ENCODE data around the gene KHDRBS1. TPM values are rescaled to one million over a fixed set of nuclear protein-coding genes. Genes with fewer than 3 reads are reported as not detected.
A peak's percentile ranks its signal among the peaks of the same experiment; 100 is the strongest.

KHDRBS1 gene
- total and polyA plus RNA-seq, 4 experiments from 2014 or later: 70.8 to 122 (median 115) TPM

DNA sequence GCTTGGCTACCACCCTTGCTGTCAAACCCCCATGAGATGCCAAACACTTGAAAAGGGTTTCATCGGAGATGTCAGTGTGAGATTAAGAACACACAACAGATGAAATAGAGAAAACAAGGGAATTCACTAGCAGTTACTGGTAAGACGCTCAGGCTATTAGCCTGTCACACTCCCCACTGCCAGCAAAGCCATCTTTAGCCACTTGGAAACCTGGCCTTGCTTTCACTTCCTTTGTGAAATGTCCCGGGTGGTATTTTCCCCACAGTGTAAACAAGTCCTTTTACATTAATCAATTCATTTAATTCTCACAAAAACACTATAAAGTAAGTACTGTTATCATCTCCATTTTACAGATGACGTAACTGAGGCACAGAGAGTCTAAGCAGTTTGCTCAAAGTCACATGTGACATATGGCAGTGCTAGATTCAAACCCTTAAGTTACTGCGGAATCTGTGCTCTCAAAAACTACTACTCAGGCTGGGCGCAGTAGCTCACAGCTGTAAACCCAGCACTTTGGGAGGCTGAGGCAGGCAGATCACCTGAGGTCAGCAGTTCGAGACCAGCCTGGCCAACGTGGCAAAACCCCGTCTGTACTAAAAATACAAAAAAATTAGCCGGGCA, 32.7 kb upstream of the KHDRBS1 start:
- H3K27ac Mint-ChIP-seq: peak overlapping the region; percentile 68 to 95 (median 84)
- Histone ChIP-seq H3K9me3 (ENCODE audit: control insufficient read depth in 1 of 2, low read length in 2 of 2) (no peaks in the 10 kb centered on the region), H3K27ac (ENCODE audit: low read depth, low read length) (peak overlapping the region; percentile 47), H3K4me1 (ENCODE audit: insufficient read depth, low read length) (peaks cover 54% of the 10 kb centered on the region), H3K36me3 (ENCODE audit: insufficient read depth, low read length) (no peaks in the 10 kb centered on the region), H3K4me3 (ENCODE audit: low read length in 2 of 2) (no peak overlapping the region), H3K27me3 (ENCODE audit: insufficient read depth, low read length) (no peaks in the 10 kb centered on the region)
- CTCF ChIA-PET (ENCODE audit: partially characterized antibody): interaction anchor here (1.5 kb wide), 1 partner anchor 23 kb away, joined by 4 read pairs; no protein-coding TSS in a partner anchor
- POLR2A ChIA-PET (ENCODE audit: partially characterized antibody): interaction anchor here (1.4 to 5.6 kb wide), 4 partner anchors 10 to 37 kb away, joined by 3 to 40 read pairs (median 6); partner anchors contain the start of gene KHDRBS1
- H3K9me3 Mint-ChIP-seq: no peaks in the 10 kb centered on the region
- no peaks in the 10 kb centered on the region for H3K36me3 Mint-ChIP-seq
- intact Hi-C loops (cut with micrococcal nuclease): no loop called here
- no peaks in the 10 kb centered on the region for H3K27me3 Mint-ChIP-seq
- DNase-seq: no peak
- peak overlapping the region in 4 of 8 donors; percentile 17 to 87 (median 70) for H3K4me3 Mint-ChIP-seq
- H3K4me1 Mint-ChIP-seq: peaks cover 40 to 53% (median 45%) of the 10 kb centered on the region in 4 donors

DNA sequence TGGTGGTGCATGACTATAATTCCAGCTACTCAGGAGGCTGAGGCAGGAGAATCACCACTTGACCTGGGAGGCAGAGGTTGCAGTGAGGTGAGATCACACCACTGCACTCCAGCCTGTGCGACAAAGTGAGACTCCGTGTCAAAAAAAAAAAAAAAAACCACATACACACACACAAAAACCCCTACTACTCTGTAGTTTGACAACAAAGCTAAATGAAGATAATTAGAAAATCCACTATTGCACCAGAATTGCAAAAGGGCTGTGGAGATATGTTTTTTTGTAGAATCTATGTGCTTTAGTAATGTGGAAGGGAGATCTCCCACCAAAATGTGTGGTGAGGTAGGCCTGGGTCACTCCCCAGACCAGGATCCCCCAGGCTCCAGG, 32.2 kb upstream of the KHDRBS1 start:
- Histone ChIP-seq H3K4me1 (ENCODE audit: insufficient read depth, low read length) (peaks cover 56% of the 10 kb centered on the region), H3K36me3 (ENCODE audit: insufficient read depth, low read length) (no peaks in the 10 kb centered on the region), H3K9me3 (ENCODE audit: control insufficient read depth in 1 of 2, low read length in 2 of 2) (no peaks in the 10 kb centered on the region), H3K27me3 (ENCODE audit: insufficient read depth, low read length) (no peaks in the 10 kb centered on the region), H3K4me3 (ENCODE audit: low read length in 2 of 2) (peak overlapping the region in 1 of 2 donors; percentile 3), H3K27ac (ENCODE audit: low read depth, low read length) (peak overlapping the region; percentile 47)
- no peaks in the 10 kb centered on the region for H3K9me3 Mint-ChIP-seq
- peak overlapping the region in 7 of 8 donors; percentile 62 to 87 (median 74) for H3K4me3 Mint-ChIP-seq
- H3K36me3 Mint-ChIP-seq: no peaks in the 10 kb centered on the region
- no peaks in the 10 kb centered on the region for H3K27me3 Mint-ChIP-seq
- ChIA-PET CTCF (ENCODE audit: partially characterized antibody) (interaction anchor here (1.5 kb wide), 1 partner anchor 22 kb away, joined by 4 read pairs; no protein-coding TSS in a partner anchor), POLR2A (ENCODE audit: partially characterized antibody) (interaction anchor here (1.2 to 5.6 kb wide), 8 partner anchors 9 to 91 kb away, joined by 3 to 40 read pairs (median 5); partner anchors contain the start of genes KHDRBS1, PTP4A2 and TMEM39B)
- H3K4me1 Mint-ChIP-seq: peaks cover 40 to 53% (median 45%) of the 10 kb centered on the region in 4 donors
- no peak for DNase-seq
- intact Hi-C loops (cut with micrococcal nuclease): no loop called here
- peak overlapping the region; percentile 79 to 95 (median 86) for H3K27ac Mint-ChIP-seq

DNA sequence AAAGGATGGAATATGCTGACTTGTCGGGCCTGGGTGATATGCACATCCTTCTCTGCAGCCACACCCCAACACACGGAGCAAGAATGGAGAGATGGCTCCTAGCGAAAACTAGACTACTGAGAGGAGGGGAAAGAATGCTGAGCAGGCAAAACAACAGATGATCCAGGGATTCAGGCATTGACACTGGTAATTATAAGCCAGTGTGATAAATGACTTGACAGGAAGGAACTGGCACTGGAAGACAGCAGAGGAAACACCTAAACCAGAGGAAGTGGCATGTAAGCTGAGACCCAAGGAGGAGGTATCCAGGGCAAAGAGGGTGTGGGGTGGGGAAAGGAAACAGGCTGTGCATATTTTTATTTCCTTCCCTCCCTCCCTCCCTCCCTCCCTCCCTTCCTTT, 31.7 kb upstream of the KHDRBS1 start:
- H3K27me3 Mint-ChIP-seq: no peaks in the 10 kb centered on the region
- H3K9me3 Mint-ChIP-seq: no peaks in the 10 kb centered on the region
- DNase-seq: peak; percentile 57 to 79 (median 70)
- Histone ChIP-seq H3K4me1 (ENCODE audit: insufficient read depth, low read length) (peaks cover 56% of the 10 kb centered on the region), H3K9me3 (ENCODE audit: control insufficient read depth in 1 of 2, low read length in 2 of 2) (no peaks in the 10 kb centered on the region), H3K27me3 (ENCODE audit: insufficient read depth, low read length) (no peaks in the 10 kb centered on the region), H3K27ac (ENCODE audit: low read depth, low read length) (peak overlapping the region; percentile 47), H3K36me3 (ENCODE audit: insufficient read depth, low read length) (no peaks in the 10 kb centered on the region), H3K4me3 (ENCODE audit: low read length in 2 of 2) (peak overlapping the region in 1 of 2 donors; percentile 3)
- CTCF ChIA-PET (ENCODE audit: partially characterized antibody): interaction anchor here (1.5 kb wide), 1 partner anchor 22 kb away, joined by 4 read pairs; no protein-coding TSS in a partner anchor
- H3K4me3 Mint-ChIP-seq: peak overlapping the region; percentile 61 to 87 (median 74)
- POLR2A ChIA-PET (ENCODE audit: partially characterized antibody): interaction anchor here (1.2 to 5.6 kb wide), 8 partner anchors 9 to 90 kb away, joined by 3 to 40 read pairs (median 5); partner anchors contain the start of genes KHDRBS1, PTP4A2 and TMEM39B
- intact Hi-C loops (cut with micrococcal nuclease): no loop called here
- no peaks in the 10 kb centered on the region for H3K36me3 Mint-ChIP-seq
- H3K27ac Mint-ChIP-seq: peak overlapping the region; percentile 79 to 95 (median 86)
- H3K4me1 Mint-ChIP-seq: peaks cover 40 to 59% (median 48%) of the 10 kb centered on the region in 4 donors

DNA sequence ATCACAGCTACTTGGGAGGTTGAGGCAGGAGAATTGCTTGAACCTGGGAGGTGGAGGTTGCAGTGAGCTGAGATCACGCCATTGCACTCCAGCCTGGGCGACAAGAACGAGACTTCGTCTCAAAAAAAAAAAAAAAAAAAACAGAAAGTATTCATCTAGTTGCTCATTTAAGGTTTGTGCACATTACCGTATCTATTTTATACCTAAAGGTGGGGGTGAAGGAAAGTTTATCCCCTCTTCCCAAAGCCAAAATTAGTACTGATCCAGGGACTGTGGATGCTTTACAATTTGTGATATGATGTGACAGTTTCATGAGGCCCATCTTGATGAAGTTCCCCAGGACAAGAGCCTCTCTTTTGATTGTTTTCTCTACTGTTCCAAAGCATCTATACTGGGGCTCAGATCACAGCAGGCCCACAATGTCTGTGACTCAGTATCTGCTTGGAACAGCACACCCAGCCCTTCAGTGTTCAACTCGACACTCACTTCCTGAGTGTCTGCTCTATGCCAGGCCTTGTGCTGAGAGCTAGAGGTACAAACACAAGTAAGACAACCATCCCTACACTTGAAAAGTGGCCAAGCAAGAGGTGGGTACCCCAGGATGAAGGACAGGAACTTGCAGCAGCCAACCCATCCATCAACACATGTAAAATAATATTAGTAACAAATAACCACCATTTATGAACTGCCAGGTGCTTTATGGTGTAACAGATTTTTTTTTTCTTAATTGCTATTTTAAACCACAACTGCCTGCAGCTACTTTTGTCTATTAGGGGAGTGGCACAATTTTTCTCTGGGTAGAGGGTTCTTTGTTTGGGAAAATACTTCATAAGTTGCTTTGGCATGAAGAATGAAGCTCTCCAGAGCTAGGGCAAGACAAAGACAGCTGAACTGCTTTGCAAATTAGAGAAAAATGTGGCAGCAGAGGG, 29.0 kb upstream of the KHDRBS1 start:
- intact Hi-C loops (cut with micrococcal nuclease): no loop called here
- DNase-seq: peak in 2 of 5 donors; percentile 20 to 50
- ChIA-PET POLR2A (ENCODE audit: partially characterized antibody) (interaction anchor here (0.8 to 5.6 kb wide), 11 partner anchors 23 to 338 kb away, joined by 3 to 40 read pairs (median 4); partner anchors contain the start of genes KHDRBS1, PTP4A2 and TMEM39B), CTCF (ENCODE audit: partially characterized antibody) (interaction anchor here (0.6 to 2.7 kb wide), 19 partner anchors 9 to 320 kb away, joined by 3 to 13 read pairs (median 4); partner anchors contain the start of genes PTP4A2 and TMEM39B)
- H3K27ac ChIP-seq (ENCODE audit: low read depth, low read length): peak overlapping the region; percentile 67
- no peaks in the 10 kb centered on the region for H3K27me3 ChIP-seq (ENCODE audit: insufficient read depth, low read length)
- H3K4me3 ChIP-seq (ENCODE audit: low read length in 2 of 2): peak overlapping the region in 1 of 2 donors; percentile 21
- H3K27me3 Mint-ChIP-seq: no peaks in the 10 kb centered on the region
- H3K36me3 Mint-ChIP-seq: no peaks in the 10 kb centered on the region
- no peaks in the 10 kb centered on the region for H3K36me3 ChIP-seq (ENCODE audit: insufficient read depth, low read length)
- peak overlapping the region; percentile 85 to 97 (median 94) for H3K27ac Mint-ChIP-seq
- H3K4me1 ChIP-seq (ENCODE audit: insufficient read depth, low read length): peaks cover 61% of the 10 kb centered on the region
- H3K9me3 Mint-ChIP-seq: no peaks in the 10 kb centered on the region
- H3K9me3 ChIP-seq (ENCODE audit: control insufficient read depth in 1 of 2, low read length in 2 of 2): no peaks in the 10 kb centered on the region
- peaks cover 41 to 71% (median 55%) of the 10 kb centered on the region in 4 donors for H3K4me1 Mint-ChIP-seq
- H3K4me3 Mint-ChIP-seq: peak overlapping the region in 6 of 8 donors; percentile 45 to 79 (median 57)

DNA sequence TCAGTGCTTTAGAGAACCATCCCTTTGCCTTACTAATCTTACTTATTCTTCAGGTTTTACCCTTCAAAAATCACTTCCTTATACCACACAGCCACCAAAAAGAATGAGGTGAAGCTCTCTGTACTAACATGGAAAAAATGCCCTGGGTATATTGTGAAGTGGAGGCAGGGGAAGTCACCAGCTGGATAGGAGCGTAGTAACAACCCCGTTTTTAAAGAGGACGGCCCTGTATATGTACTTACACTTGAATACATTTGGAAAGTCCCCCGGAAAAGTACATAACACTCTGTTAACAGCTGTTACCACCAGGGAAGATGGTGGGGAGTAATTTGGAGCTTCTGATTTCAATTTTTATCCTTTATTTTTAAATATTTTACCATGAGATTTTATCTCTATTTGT, 28.2 kb upstream of the KHDRBS1 start:
- DNase-seq: peak in 4 of 5 donors; percentile 23 to 36 (median 30)
- CTCF ChIA-PET (ENCODE audit: partially characterized antibody): interaction anchor here (0.6 to 2.7 kb wide), 15 partner anchors 10 to 196 kb away, joined by 3 to 13 read pairs (median 4); partner anchors contain the start of gene PTP4A2
- H3K36me3 ChIP-seq (ENCODE audit: insufficient read depth, low read length): no peaks in the 10 kb centered on the region
- H3K9me3 Mint-ChIP-seq: peaks cover 0 to 1% (median 0%) of the 10 kb centered on the region in 8 donors
- H3K4me3 Mint-ChIP-seq: peak overlapping the region in 7 of 8 donors; percentile 45 to 79 (median 58)
- no peaks in the 10 kb centered on the region for H3K27me3 Mint-ChIP-seq
- peak overlapping the region; percentile 85 to 97 (median 94) for H3K27ac Mint-ChIP-seq
- H3K27ac ChIP-seq (ENCODE audit: low read depth, low read length): peak overlapping the region; percentile 67
- peaks cover 47 to 74% (median 61%) of the 10 kb centered on the region in 4 donors for H3K4me1 Mint-ChIP-seq
- H3K36me3 Mint-ChIP-seq: no peaks in the 10 kb centered on the region
- POLR2A ChIA-PET (ENCODE audit: partially characterized antibody): interaction anchor here (0.8 to 5.6 kb wide), 13 partner anchors 18 to 337 kb away, joined by 3 to 40 read pairs (median 4); partner anchors contain the start of genes KHDRBS1, PTP4A2 and TMEM39B
- intact Hi-C loops (cut with micrococcal nuclease): no loop called here
- H3K4me3 ChIP-seq (ENCODE audit: low read length in 2 of 2): peak overlapping the region in 1 of 2 donors; percentile 21
- no peaks in the 10 kb centered on the region for H3K9me3 ChIP-seq (ENCODE audit: control insufficient read depth in 1 of 2, low read length in 2 of 2)
- no peaks in the 10 kb centered on the region for H3K27me3 ChIP-seq (ENCODE audit: insufficient read depth, low read length)
- H3K4me1 ChIP-seq (ENCODE audit: insufficient read depth, low read length): peaks cover 69% of the 10 kb centered on the region

DNA sequence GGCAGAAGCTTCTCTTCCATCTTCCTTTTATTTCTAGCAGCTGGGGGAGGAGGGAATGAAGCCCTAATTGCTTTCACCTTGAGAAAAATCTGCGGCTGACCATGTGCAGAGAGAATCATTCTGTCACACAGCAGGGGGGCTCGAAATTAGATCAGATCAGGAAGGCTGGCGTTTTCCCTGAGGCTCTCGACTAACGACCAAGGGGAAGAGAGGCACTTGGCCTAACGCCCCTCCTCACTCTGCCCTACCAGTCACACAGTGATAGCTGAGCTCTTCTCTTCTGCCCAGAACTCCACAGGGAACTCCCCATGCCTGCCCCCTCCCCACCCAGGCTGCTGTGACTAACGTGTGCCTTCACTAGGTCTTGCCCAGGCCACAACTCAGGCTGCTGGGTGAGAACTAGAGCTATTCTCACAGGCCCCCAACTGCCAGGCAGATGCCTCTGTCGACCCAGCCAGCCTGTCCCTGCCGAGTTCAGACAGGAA, 26.5 kb upstream of the KHDRBS1 start:
- no peaks in the 10 kb centered on the region for H3K27me3 ChIP-seq (ENCODE audit: insufficient read depth, low read length)
- Mint-ChIP-seq H3K9me3 (peaks cover 0 to 1% (median 0%) of the 10 kb centered on the region in 8 donors), H3K36me3 (no peaks in the 10 kb centered on the region), H3K4me1 (peaks cover 35 to 63% (median 48%) of the 10 kb centered on the region in 4 donors), H3K27ac (peak overlapping the region in 6 of 7 donors; percentile 15 to 80 (median 48)), H3K4me3 (no peak overlapping the region), H3K27me3 (no peaks in the 10 kb centered on the region)
- no peaks in the 10 kb centered on the region for H3K36me3 ChIP-seq (ENCODE audit: insufficient read depth, low read length)
- H3K9me3 ChIP-seq (ENCODE audit: control insufficient read depth in 1 of 2, low read length in 2 of 2): no peaks in the 10 kb centered on the region
- no peak for DNase-seq
- H3K4me1 ChIP-seq (ENCODE audit: insufficient read depth, low read length): peaks cover 53% of the 10 kb centered on the region
- H3K27ac ChIP-seq (ENCODE audit: low read depth, low read length): no peak overlapping the region
- ChIA-PET POLR2A (ENCODE audit: partially characterized antibody) (interaction anchor here (1.5 kb wide), 1 partner anchor 53 kb away, joined by 4 read pairs; no protein-coding TSS in a partner anchor), CTCF (ENCODE audit: partially characterized antibody) (interaction anchor here (0.6 to 1.4 kb wide), 4 partner anchors 9 to 121 kb away, joined by 3 to 9 read pairs (median 4); partner anchors contain the start of gene KPNA6)
- intact Hi-C loops (cut with micrococcal nuclease): no loop called here
- no peak overlapping the region for H3K4me3 ChIP-seq (ENCODE audit: low read length in 2 of 2)
